Body of pancreas (tissue), 4 donors: Measurements from ENCODE around the gene RBM26. TPM values are rescaled to one million over a fixed set of nuclear protein-coding genes. Genes with fewer than 3 reads are reported as not detected.

Experiments
- ATAC-seq: fragments of 150-250 bp; one replicate; pipeline ENCODE4 v1.9.1; 2016
- DNase-seq, 4 donors: peaks; one replicate each; pipeline ENCODE4 v3.0.0-alpha.2; 2019
- H3K27ac ChIP-seq, 4 donors: fragments of 200-600 bp; sonication (generic); 1 replicate in 3 of 4; 2 replicates in 1 of 4; pipeline versions ENCODE4 v1.5.1 to v1.6.1; 2016 to 2019; ENCODE audit warnings: mild to moderate bottlenecking in 1 of 4, mixed read lengths in 1 of 4, moderate library complexity in 1 of 4
- H3K27me3 ChIP-seq, 2 donors: fragments of 200-600 bp; sonication (generic); one replicate each; pipeline ENCODE4 v1.6.0; 2016; ENCODE audit warnings: mild to moderate bottlenecking in 1 of 2
- H3K36me3 ChIP-seq, 2 donors: fragments of 200-600 bp; sonication (generic); replicated peaks in 1 of 2; 2 replicates each; pipeline ENCODE4 v1.5.1; 2016; ENCODE audit warnings: low read depth in 2 of 2; ENCODE audit not compliant: insufficient read depth in 1 of 2
- H3K4me1 ChIP-seq: fragments of 200-600 bp; sonication (generic); one replicate; pipeline ENCODE4 v1.6.0; 2016
- H3K4me3 ChIP-seq, 2 donors: fragments of 200-600 bp; sonication (generic); 1 replicate in 1 of 2; 2 replicates in 1 of 2; pipeline ENCODE4 v1.5.1; 2016 to 2019
- H3K9me3 ChIP-seq, 3 donors: fragments of 200-600 bp; sonication (generic); 1 replicate in 2 of 3; 2 replicates in 1 of 3; pipeline ENCODE4 v1.5.1; 2016
- POLR2A ChIP-seq, 3 donors: fragments of 450-650 bp; IDR thresholded peaks; one replicate each; pipeline ENCODE4 v1.6.1; 2016; ENCODE audit warnings: antibody characterized with exemption in 3 of 3, mild to moderate bottlenecking in 2 of 3
- WGBS, 2 donors: methylation state at CpG; one replicate each; pipeline ENCODE4 v1.1.5; 2017; 5-methylcytosine and 5-hydroxymethylcytosine counted together
- intact Hi-C: fragments of 100-400 bp; cut with DNase I; formaldehyde crosslinking; loops from one replicate; pipeline ENCODE4 v1.15.1; 2023
- total RNA-seq, 2 donors: library from RNA; depleted of rRNA; stranded (reverse); fragments of >200 nt; gene quantifications; one replicate each; pipeline ENCODE4 v1.1.0, GENCODE V29; 2016
- TF ChIP-seq, protein P1 (sequence below), 7 experiments: fragments of 450-650 bp in 4 of 7; fragments of 200-600 bp in 3 of 7; sonication (generic) in 3 of 7; IDR thresholded peaks; one replicate each; pipeline ENCODE4 v1.5.1; 2016 to 2019; ENCODE audit warnings: antibody characterized with exemption in 7 of 7

The RBM26 gene
- total RNA-seq, 2 donors from 2014 or later: 32.3 to 38.1 TPM

DNA sequence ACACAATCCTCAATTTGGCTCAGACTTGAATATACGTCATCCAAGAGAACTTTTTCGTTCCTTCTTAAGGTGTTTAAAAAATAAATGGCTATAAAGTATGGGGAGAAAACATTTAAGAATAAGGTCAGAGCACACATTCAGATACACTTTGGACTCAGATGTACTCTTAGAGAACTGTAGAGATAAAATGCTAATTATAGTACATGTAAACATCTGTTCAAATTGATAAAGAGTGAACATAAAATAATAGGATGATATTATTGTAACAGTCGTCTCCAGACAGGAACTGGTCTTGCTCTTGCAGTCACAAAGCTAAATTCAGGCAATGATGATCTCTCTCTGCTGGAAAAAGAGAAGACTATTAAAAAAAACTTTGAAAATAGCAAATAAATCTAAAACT is 91.4 kb downstream of the RBM26 start:
- no peak for TF ChIP-seq POLR2A (IDR thresholded peaks at IDR 0.05)
- TF ChIP-seq, protein P1, sequence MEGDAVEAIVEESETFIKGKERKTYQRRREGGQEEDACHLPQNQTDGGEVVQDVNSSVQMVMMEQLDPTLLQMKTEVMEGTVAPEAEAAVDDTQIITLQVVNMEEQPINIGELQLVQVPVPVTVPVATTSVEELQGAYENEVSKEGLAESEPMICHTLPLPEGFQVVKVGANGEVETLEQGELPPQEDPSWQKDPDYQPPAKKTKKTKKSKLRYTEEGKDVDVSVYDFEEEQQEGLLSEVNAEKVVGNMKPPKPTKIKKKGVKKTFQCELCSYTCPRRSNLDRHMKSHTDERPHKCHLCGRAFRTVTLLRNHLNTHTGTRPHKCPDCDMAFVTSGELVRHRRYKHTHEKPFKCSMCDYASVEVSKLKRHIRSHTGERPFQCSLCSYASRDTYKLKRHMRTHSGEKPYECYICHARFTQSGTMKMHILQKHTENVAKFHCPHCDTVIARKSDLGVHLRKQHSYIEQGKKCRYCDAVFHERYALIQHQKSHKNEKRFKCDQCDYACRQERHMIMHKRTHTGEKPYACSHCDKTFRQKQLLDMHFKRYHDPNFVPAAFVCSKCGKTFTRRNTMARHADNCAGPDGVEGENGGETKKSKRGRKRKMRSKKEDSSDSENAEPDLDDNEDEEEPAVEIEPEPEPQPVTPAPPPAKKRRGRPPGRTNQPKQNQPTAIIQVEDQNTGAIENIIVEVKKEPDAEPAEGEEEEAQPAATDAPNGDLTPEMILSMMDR (IDR thresholded peaks at IDR 0.05): no peak
- Histone ChIP-seq H3K36me3 (peaks cover 0 to 7% of the 10 kb centered on the region in 2 donors), H3K4me1 (peaks cover 8% of the 10 kb centered on the region), H3K9me3 (no peaks in the 10 kb centered on the region), H3K4me3 (no peak overlapping the region), H3K27ac (no peak overlapping the region), H3K27me3 (no peaks in the 10 kb centered on the region)
- intact Hi-C loops: no loop called here
- no peak for ATAC-seq
- WGBS, 2 donors: 37 to 42% methylated on average over 3 of the region's 3 CpGs
- no peak for DNase-seq

DNA sequence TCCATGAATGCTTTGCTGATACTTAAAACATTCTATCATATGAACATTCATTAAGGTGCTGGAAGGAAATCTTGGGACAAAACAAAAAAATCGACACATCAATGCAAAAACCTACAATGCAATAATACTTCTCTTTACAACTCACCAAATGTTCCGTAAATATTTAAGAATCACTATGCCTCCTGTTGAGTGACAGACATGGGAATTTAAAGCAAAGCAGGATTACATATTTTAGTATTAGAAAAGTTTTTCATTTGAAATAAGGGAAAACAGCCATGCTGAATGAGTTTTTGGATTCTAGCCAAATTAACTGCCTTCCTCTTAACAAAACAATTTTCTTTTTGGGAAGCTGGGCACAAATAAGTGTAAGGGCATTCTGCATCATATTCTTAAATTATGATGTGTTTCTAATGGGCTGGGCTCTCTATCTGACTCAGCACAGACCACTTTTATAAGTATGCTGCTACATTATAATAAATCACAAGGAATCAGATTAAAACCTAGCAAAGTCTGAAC is 93.7 kb downstream of the RBM26 start:
- DNase-seq (no peak), ATAC-seq (no peak)
- H3K9me3 ChIP-seq: no peaks in the 10 kb centered on the region
- intact Hi-C loops: no loop called here
- no peak overlapping the region for H3K4me3 ChIP-seq
- WGBS, 2 donors: 72 to 95% methylated on average over 2 of the region's 2 CpGs
- H3K36me3 ChIP-seq: no peaks in the 10 kb centered on the region
- no peak for TF ChIP-seq POLR2A (IDR thresholded peaks at IDR 0.05)
- TF ChIP-seq, protein P1 (IDR thresholded peaks at IDR 0.05): no peak
- H3K27me3 ChIP-seq: no peaks in the 10 kb centered on the region
- H3K27ac ChIP-seq: no peak overlapping the region
- H3K4me1 ChIP-seq: peaks cover 15% of the 10 kb centered on the region

DNA sequence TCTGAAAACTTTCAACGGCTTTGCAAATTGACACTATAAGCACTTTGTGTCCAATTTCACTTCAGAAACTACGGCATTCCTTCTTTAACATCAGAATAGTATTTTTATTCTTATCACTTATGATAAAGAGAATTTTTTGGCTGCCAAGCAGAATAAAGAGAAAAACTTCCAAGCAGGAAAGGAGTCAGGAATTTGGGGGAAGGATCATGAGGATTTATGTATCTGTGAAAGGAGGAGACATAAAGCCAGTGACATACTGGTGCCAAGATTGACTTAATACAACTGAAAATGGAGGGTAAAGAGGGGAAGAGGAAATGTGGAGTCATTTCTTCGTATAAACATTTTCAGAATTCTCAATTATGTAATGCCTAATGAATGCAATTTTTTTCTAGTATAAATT is 94.7 kb downstream of the RBM26 start:
- Histone ChIP-seq H3K4me3 (no peak overlapping the region), H3K9me3 (no peaks in the 10 kb centered on the region), H3K27ac (no peak overlapping the region), H3K27me3 (no peaks in the 10 kb centered on the region), H3K4me1 (peaks cover 15% of the 10 kb centered on the region), H3K36me3 (no peaks in the 10 kb centered on the region)
- TF ChIP-seq, protein P1 (IDR thresholded peaks at IDR 0.05): no peak
- no peak for TF ChIP-seq POLR2A (IDR thresholded peaks at IDR 0.05)
- DNase-seq: no peak
- no peak for ATAC-seq
- intact Hi-C loops: no loop called here
- WGBS, 2 donors: 72% methylated on average over 3 of the region's 3 CpGs

DNA sequence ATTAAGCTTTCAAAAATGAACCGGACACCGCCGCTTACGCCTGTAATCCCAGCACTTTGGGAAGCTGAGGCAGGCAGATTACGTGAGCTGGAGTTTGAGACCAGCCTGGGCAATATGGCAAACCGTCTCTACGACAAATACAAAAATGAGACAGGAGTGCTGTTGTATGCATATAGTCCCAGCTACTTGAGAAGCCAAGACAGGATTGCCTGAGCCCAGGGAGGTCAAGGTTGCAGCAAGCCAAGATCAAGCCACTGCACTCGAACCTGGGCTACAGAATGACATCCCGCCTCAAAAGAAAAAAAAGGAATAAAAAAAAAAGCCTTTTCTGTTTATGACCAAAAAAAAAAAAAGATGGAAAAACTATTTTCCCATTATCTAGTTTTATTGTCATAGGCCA is 96.4 kb downstream of the RBM26 start:
- no peak overlapping the region for H3K27ac ChIP-seq
- WGBS, 2 donors: 77 to 80% methylated on average over 9 of the region's 9 CpGs
- H3K27me3 ChIP-seq: no peaks in the 10 kb centered on the region
- DNase-seq (no peak), ATAC-seq (no peak)
- no peak overlapping the region for H3K4me3 ChIP-seq
- H3K9me3 ChIP-seq: no peaks in the 10 kb centered on the region
- no peaks in the 10 kb centered on the region for H3K36me3 ChIP-seq
- intact Hi-C loops: no loop called here
- H3K4me1 ChIP-seq: peaks cover 10% of the 10 kb centered on the region
- TF ChIP-seq, protein P1 (IDR thresholded peaks at IDR 0.05): no peak
- TF ChIP-seq POLR2A (IDR thresholded peaks at IDR 0.05): no peak

DNA sequence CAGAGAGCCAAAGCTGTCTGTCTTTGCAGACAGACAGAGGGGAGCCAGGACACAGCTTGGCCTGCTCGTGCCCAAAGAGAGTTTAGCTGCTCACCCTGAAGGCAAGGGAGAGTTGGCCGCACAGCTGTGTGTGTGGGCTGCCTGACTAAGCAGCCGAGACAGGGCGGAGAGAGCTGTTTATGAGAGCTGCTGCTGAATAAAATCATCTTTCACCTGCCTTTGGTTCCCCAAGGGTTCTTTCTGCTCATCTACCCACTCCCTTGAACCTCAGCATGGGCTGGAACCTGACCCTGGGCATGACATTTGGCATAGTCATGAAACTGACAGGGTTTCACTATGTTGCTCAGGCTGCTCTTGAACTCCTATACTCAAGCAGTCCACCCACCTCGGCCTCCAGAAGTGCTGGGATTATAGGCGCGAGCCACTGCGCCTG is 98.2 kb downstream of the RBM26 start:
- Histone ChIP-seq H3K9me3 (no peaks in the 10 kb centered on the region), H3K27me3 (no peaks in the 10 kb centered on the region), H3K36me3 (no peaks in the 10 kb centered on the region), H3K4me1 (peaks cover 7% of the 10 kb centered on the region), H3K4me3 (no peak overlapping the region), H3K27ac (no peak overlapping the region)
- no peak for TF ChIP-seq POLR2A (IDR thresholded peaks at IDR 0.05)
- TF ChIP-seq, protein P1 (IDR thresholded peaks at IDR 0.05): no peak
- 55 to 58% methylated on average over 8 of the region's 8 CpGs for WGBS, 2 donors
- no peak for ATAC-seq
- intact Hi-C loops: no loop called here
- peak in 1 of 4 donors; percentile 5 for DNase-seq
